K562 (cell line): Measurements from ENCODE around the gene PTH2. TPM values are rescaled to one million over a fixed set of nuclear protein-coding genes. Genes with fewer than 3 reads are reported as not detected.

Source experiments
- ATAC-seq: fragments of 200-7000 bp; cut with Tn5 transposase; 3 replicates; pipeline ENCODE4 v1.9.1; 2020; ENCODE audit warnings: moderate library complexity
- BruUV-seq: library from RNA; stranded (reverse); fragments of 400-500 nt; replicated peaks from 2 replicates; lab custom pipeline; 2021; lab: Mats Ljungman, UMichigan
- CTCF ChIA-PET: fragments of 300-600 bp; formaldehyde crosslinking; extraction: SDS; loops from one replicate; lab custom pipeline; 2021; ENCODE audit warnings: low intra/inter-chr PET ratio; lab: Yijun Ruan, JAX
- POLR2A ChIA-PET: fragments of 300-600, 350-650 bp; sonication (Branson Sonifier 250); formaldehyde crosslinking; extraction: SDS; loops from one replicate; lab custom pipeline; 2021; ENCODE audit warnings: antibody characterized with exemption, inconsistent platforms; lab: Yijun Ruan, JAX
- DNase-seq, 4 experiments: peaks; one replicate each; pipeline versions ENCODE4 v3.0.0 to v3.0.0-alpha.2; 2011 to 2018; ENCODE audit warnings: low spot score in 3 of 4, mixed read lengths in 3 of 4; ENCODE audit errors: extremely low read depth in 1 of 4
- FAIRE-seq: peaks from 2 replicates; lab custom pipeline; 2011; peaks lifted over from hg19 to GRCh38; lab: Jason Lieb, UNC
- H2AFZ ChIP-seq: 2 replicates; pipeline ENCODE4 v1.6.0; 2011; ENCODE audit warnings: low read depth, low read length, control low read depth, inconsistent platforms
- H3K27ac ChIP-seq: fragments of 200-600 bp; 3 replicates; pipeline ENCODE4 v1.8.0; 2011; ENCODE audit warnings: low read depth, mild to moderate bottlenecking, control low read depth, inconsistent platforms, low read length, moderate library complexity, mixed read lengths; ENCODE audit errors: extremely low read depth
- H3K27me3 ChIP-seq, 2 experiments: fragments of 300-600 bp in 1 of 2; 2 replicates in 1 of 2; 3 replicates in 1 of 2; pipeline versions ENCODE4 v1.6.0 to v1.8.0; 2011; ENCODE audit warnings: inconsistent platforms in 2 of 2, low read length in 2 of 2, mild to moderate bottlenecking in 1 of 2, mixed read lengths in 1 of 2, moderate library complexity in 1 of 2; ENCODE audit not compliant: control insufficient read depth in 2 of 2, insufficient read depth in 2 of 2
- H3K36me3 ChIP-seq: fragments of 300-600 bp; 3 replicates; pipeline ENCODE4 v1.8.0; 2011; ENCODE audit warnings: mild to moderate bottlenecking, low read length, inconsistent platforms; ENCODE audit not compliant: control insufficient read depth, insufficient read depth
- H3K4me1 ChIP-seq, 2 experiments: fragments of 200-600 bp in 1 of 2; replicated peaks in 1 of 2; 2 replicates in 1 of 2; 3 replicates in 1 of 2; pipeline versions ENCODE4 v1.5.1 to v1.8.0; 2011; ENCODE audit warnings: inconsistent platforms in 2 of 2, low read length in 2 of 2, mild to moderate bottlenecking in 1 of 2, mixed read lengths in 1 of 2, moderate library complexity in 1 of 2; ENCODE audit not compliant: control insufficient read depth in 2 of 2, insufficient read depth in 2 of 2
- H3K4me2 ChIP-seq: 2 replicates; pipeline ENCODE4 v1.6.1; 2011; ENCODE audit warnings: low read length, control low read depth, inconsistent platforms, mixed read lengths; ENCODE audit not compliant: insufficient read depth
- H3K4me3 ChIP-seq: fragments of 200-600 bp; sonication (generic), shearing (Covaris generic); 2 replicates; pipeline ENCODE4 v1.5.1; 2016; ENCODE audit warnings: control low read depth, inconsistent platforms
- H3K79me2 ChIP-seq: fragments of 200-600 bp; 3 replicates; pipeline ENCODE4 v1.8.0; 2011; ENCODE audit warnings: low read length, inconsistent platforms; ENCODE audit not compliant: control insufficient read depth, insufficient read depth
- H3K9ac ChIP-seq, 2 experiments: 2 replicates each; pipeline versions ENCODE4 v1.6.0 to v1.6.1; 2011; ENCODE audit warnings: low read depth in 2 of 2, low read length in 2 of 2, control low read depth in 1 of 2, inconsistent platforms in 1 of 2, mild to moderate bottlenecking in 1 of 2, mixed read lengths in 1 of 2; ENCODE audit not compliant: insufficient read depth in 1 of 2
- H3K9me1 ChIP-seq: one replicate; pipeline ENCODE4 v1.6.0; 2011; ENCODE audit warnings: inconsistent platforms, mild to moderate bottlenecking, low read length, moderate library complexity; ENCODE audit not compliant: control insufficient read depth, insufficient read depth
- H3K9me3 ChIP-seq: replicated peaks from 2 replicates; pipeline ENCODE4 v1.5.1; 2011; ENCODE audit warnings: low read depth, low read length, inconsistent platforms; ENCODE audit not compliant: control insufficient read depth, insufficient read depth
- H4K20me1 ChIP-seq: replicated peaks from 2 replicates; pipeline ENCODE4 v1.6.1; 2011; ENCODE audit warnings: low read length, inconsistent platforms, mixed read lengths; ENCODE audit not compliant: control insufficient read depth, insufficient read depth
- CC2D1A ChIP-seq: fragments of 450-650 bp; IDR thresholded peaks from 2 replicates; pipeline ENCODE4 v1.6.1; 2017; ENCODE audit warnings: mild to moderate bottlenecking
- CREM ChIP-seq: IDR thresholded peaks from 2 replicates; pipeline ENCODE4 v1.6.1; 2014; ENCODE audit warnings: antibody characterized with exemption, low read depth
- CTCF ChIP-seq, 3 experiments: IDR thresholded peaks in 2 of 3; conservative IDR thresholded peaks in 1 of 3; 2 replicates each; pipeline ENCODE4 v1.5.1; 2011 to 2012; ENCODE audit warnings: low read length in 3 of 3, mild to moderate bottlenecking in 3 of 3, control low read depth in 2 of 3, improper control_type of control experiment in 1 of 3, inconsistent platforms in 1 of 3, low read depth in 1 of 3, mixed read lengths in 1 of 3, moderate library complexity in 1 of 3; ENCODE audit not compliant: insufficient read depth in 2 of 3
- E2F6 ChIP-seq, 2 experiments: IDR thresholded peaks; 2 replicates each; pipeline ENCODE4 v1.6.1; 2011; ENCODE audit warnings: borderline replicate concordance in 1 of 2, control low read depth in 1 of 2, low read depth in 1 of 2, low read length in 1 of 2, mild to moderate bottlenecking in 1 of 2, mixed read lengths in 1 of 2, moderate library complexity in 1 of 2; ENCODE audit not compliant: insufficient read depth in 1 of 2, insufficient read length in 1 of 2, poor library complexity in 1 of 2, severe bottlenecking in 1 of 2; ENCODE audit errors: extremely low read depth in 1 of 2
- HDGF ChIP-seq: fragments of 450-650 bp; IDR thresholded peaks from 2 replicates; pipeline ENCODE4 v1.6.1; 2016
- HNRNPL ChIP-seq: fragments of 200-400 bp; formaldehyde crosslinking; IDR thresholded peaks from 2 replicates; pipeline ENCODE4 v1.6.1; 2017; ENCODE audit warnings: low read depth, mild to moderate bottlenecking, low read length
- KHSRP ChIP-seq: fragments of 450-650 bp; IDR thresholded peaks from 2 replicates; pipeline ENCODE4 v1.6.1; 2017
- NBN ChIP-seq: fragments of 450-650 bp; IDR thresholded peaks from 2 replicates; pipeline ENCODE4 v1.6.1; 2016; ENCODE audit warnings: low read depth, mild to moderate bottlenecking
- PHF8 ChIP-seq: fragments of 200-600 bp; sonication (generic); IDR thresholded peaks from 2 replicates; pipeline ENCODE4 v1.6.1; 2012; ENCODE audit warnings: mixed run types, mild to moderate bottlenecking, inconsistent platforms, low read length, moderate library complexity, borderline replicate concordance
- RUNX1 ChIP-seq: sonication (generic); IDR thresholded peaks from 2 replicates; pipeline ENCODE4 v1.6.1; 2016; ENCODE audit warnings: antibody characterized with exemption, low read depth
- TFAP4 ChIP-seq: sonication (generic); formaldehyde crosslinking; IDR thresholded peaks from 2 replicates; pipeline ENCODE4 v1.8.0; 2022; ENCODE audit warnings: missing genetic modification reagents, mild to moderate bottlenecking, moderate library complexity, borderline replicate concordance
- ZNF354B ChIP-seq: fragments of 250-450 bp; sonication (Bioruptor Pico); IDR thresholded peaks from 2 replicates; pipeline ENCODE4 v1.4.0; 2020
- WGBS: fragments of 100-300 bp; shearing (Covaris generic); methylation state at CpG from one replicate; pipeline ENCODE4 v1.1.6; 2016; ENCODE audit warnings: low coverage, mixed read lengths; ENCODE audit not compliant: insufficient coverage; ENCODE audit errors: missing lambda C conversion rate; 5-methylcytosine and 5-hydroxymethylcytosine counted together
- in situ Hi-C: fragments of 300-500 bp; cut with MboI; formaldehyde crosslinking; loops from 4 replicates; pipeline ENCODE4 v1.15.0; 2018; ENCODE audit warnings: inconsistent platforms, mixed read lengths
- intact Hi-C: fragments of 100-400 bp; cut with micrococcal nuclease; formaldehyde crosslinking; loops from 2 replicates; pipeline ENCODE4 v1.14.2; 2022
- polyA plus RNA-seq, 8 experiments: library from polyadenylated mRNA; depleted of rRNA in 4 of 8; stranded (reverse) in 5 of 8; unstranded in 3 of 8; fragments of >200 nt; fragmentation: Nextera tagmentation in 2 of 8; fragmentation: Illumina TruSeq in 1 of 8; extraction: Ambion mirVana in 2 of 8; extraction: Trizol in 1 of 8; gene quantifications; 2 replicates each; pipeline versions ENCODE4 v1.2.1 to v1.2.3, GENCODE V29; 2011 to 2014; ENCODE audit warnings: inconsistent platforms in 1 of 8, missing spikeins in 1 of 8
- total RNA-seq, 7 experiments: library from RNA; depleted of rRNA in 6 of 7; stranded (reverse); fragments of >200 nt in 6 of 7; fragmentation: Illumina TruSeq in 2 of 7; extraction: Trizol in 2 of 7; gene quantifications; 2 replicates each; pipeline versions ENCODE4 v1.2.1 to v1.2.3, GENCODE V29; 2011 to 2021; ENCODE audit warnings: low replicate concordance in 1 of 7
- TF ChIP-seq, protein P1 (sequence below): sonication (generic); formaldehyde crosslinking; IDR thresholded peaks from 2 replicates; pipeline ENCODE4 v1.8.1; 2022; ENCODE audit warnings: missing genetic modification reagents
- TF ChIP-seq, protein P2 (sequence below), 2 experiments: fragments of 450-650 bp; conservative IDR thresholded peaks; 2 replicates each; pipeline ENCODE4 v1.6.1; 2017; ENCODE audit warnings: mild to moderate bottlenecking in 2 of 2, moderate library complexity in 2 of 2

PTH2 gene
- total and polyA plus RNA-seq, 9 of the 15 experiments (the other 6 are each of a cell fraction or from before 2014, with no cell fraction given): 1.3 TPM; not detected in 8

DNA sequence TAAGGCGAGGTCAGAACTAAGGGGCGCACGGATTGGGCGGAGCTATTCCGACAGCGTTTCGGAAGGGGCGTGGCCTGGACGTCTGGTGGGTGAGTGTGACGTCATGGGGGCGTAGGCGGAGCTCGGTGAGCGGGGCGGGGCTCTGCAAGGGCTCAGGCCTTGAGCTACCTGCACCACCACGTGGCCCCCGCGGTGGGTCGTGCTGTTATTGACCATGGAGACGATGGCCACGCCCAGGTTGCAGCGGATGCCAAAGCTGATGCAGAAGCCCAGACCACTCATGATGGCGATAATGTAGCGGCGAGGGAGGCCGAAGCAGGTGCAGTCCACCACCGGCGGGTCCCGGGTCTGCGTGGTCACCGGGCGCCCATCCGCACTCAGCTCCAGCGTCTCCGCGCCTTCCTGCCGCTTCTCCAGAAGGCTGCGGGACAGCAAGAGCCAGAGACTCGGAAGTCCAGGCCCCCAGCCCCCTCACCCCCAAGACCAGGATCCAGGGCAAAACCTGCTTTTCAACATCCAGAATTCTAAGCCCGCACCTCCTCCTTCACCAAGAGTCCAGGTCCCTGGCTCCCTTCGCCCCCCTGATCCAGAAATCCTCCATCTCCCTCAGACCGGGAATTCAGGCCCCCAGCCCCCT lies 13.3 kb upstream of the PTH2 start:
- H3K9me3 ChIP-seq: no peaks in the 10 kb centered on the region
- peak overlapping the region; percentile 93 for H2AFZ ChIP-seq
- BruUV-seq: no TSS peak
- 37% methylated on average over 38 of the region's 42 CpGs for WGBS
- H3K9ac ChIP-seq: peak overlapping the region; percentile 49 to 80; a peak in 3 of 4 replicates
- no peaks in the 10 kb centered on the region for H3K9me1 ChIP-seq
- ATAC-seq: peak; percentile 86
- H3K4me1 ChIP-seq: peaks cover 29 to 57% of the 10 kb centered on the region in 2 experiments; a peak in 4 of 5 replicates
- ChIA-PET CTCF (no interaction called here), POLR2A (interaction anchor here (0.9 to 1.6 kb wide), 3 partner anchors 14 to 52 kb away, joined by 3 to 6 read pairs (median 4); no protein-coding TSS in a partner anchor)
- no peaks in the 10 kb centered on the region for H3K79me2 ChIP-seq
- peak overlapping the region; percentile 22 for H3K4me3 ChIP-seq
- in situ Hi-C loops: loop anchor here (5.0 kb wide), 1 partner anchor 44 kb away; no protein-coding TSS in a partner anchor
- intact Hi-C loops: no loop called here
- peak; percentile 87 to 93 (median 88) for DNase-seq
- H3K4me2 ChIP-seq: peak overlapping the region; percentile 73
- H4K20me1 ChIP-seq: no peaks in the 10 kb centered on the region
- H3K27me3 ChIP-seq: peaks cover 7 to 19% of the 10 kb centered on the region in 2 experiments; a peak in 4 of 5 replicates
- peak overlapping the region; percentile 60 for H3K27ac ChIP-seq
- FAIRE-seq: peak; percentile 88
- H3K36me3 ChIP-seq: no peaks in the 10 kb centered on the region
- TF ChIP-seq NBN (peak; percentile 91), HDGF (0 out of 2 replicates have a peak, but pooled peaks have one; percentile 23), CREM (peak; percentile 96), TFAP4 (CRISPR knock-in tag) (peak; percentile 64; the same call in 1 of the 2 replicates), KHSRP (peak; percentile 64), CTCF (IDR thresholded peaks at IDR 0.05 in 2 of 3, conservative IDR thresholded peaks at IDR 0.05 in 1 of 3; ENCODE audit: insufficient read depth in 2 of 3, low read depth in 1 of 3, low read length in 3 of 3) (peak in 2 of 3 experiments; percentile 9 to 14; a peak in 1 of 6 replicates), ZNF354B (no peak), E2F6 (IDR thresholded peaks at IDR 0.05; ENCODE audit: borderline replicate concordance in 1 of 2, extremely low read depth in 1 of 2, insufficient read depth in 1 of 2, insufficient read length in 1 of 2, low read depth in 1 of 2, low read length in 1 of 2, poor library complexity in 1 of 2, severe bottlenecking in 1 of 2) (peak; percentile 69 to 79), RUNX1 (peak; percentile 68; the same call in 1 of the 2 replicates), HNRNPL (no peak), CC2D1A (no peak), PHF8 (0 out of 2 replicates have a peak, but pooled peaks have one; percentile 15)
- TF ChIP-seq, protein P1, sequence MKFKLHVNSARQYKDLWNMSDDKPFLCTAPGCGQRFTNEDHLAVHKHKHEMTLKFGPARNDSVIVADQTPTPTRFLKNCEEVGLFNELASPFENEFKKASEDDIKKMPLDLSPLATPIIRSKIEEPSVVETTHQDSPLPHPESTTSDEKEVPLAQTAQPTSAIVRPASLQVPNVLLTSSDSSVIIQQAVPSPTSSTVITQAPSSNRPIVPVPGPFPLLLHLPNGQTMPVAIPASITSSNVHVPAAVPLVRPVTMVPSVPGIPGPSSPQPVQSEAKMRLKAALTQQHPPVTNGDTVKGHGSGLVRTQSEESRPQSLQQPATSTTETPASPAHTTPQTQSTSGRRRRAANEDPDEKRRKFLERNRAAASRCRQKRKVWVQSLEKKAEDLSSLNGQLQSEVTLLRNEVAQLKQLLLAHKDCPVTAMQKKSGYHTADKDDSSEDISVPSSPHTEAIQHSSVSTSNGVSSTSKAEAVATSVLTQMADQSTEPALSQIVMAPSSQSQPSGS (CRISPR knock-in tag): peak; percentile 71; the same call in 1 of the 2 replicates
- TF ChIP-seq, protein P2, sequence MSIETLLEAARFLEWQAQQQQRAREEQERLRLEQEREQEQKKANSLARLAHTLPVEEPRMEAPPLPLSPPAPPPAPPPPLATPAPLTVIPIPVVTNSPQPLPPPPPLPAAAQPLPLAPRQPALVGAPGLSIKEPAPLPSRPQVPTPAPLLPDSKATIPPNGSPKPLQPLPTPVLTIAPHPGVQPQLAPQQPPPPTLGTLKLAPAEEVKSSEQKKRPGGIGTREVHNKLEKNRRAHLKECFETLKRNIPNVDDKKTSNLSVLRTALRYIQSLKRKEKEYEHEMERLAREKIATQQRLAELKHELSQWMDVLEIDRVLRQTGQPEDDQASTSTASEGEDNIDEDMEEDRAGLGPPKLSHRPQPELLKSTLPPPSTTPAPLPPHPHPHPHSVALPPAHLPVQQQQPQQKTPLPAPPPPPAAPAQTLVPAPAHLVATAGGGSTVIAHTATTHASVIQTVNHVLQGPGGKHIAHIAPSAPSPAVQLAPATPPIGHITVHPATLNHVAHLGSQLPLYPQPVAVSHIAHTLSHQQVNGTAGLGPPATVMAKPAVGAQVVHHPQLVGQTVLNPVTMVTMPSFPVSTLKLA (conservative IDR thresholded peaks at IDR 0.05): peak; percentile 71 to 81
